CD4-positive, CD25-positive, alpha-beta regulatory T cell (primary cell): ENCODE results near the gene CCDC192. TPM values are rescaled to one million over a fixed set of nuclear protein-coding genes. Genes with fewer than 3 reads are reported as not detected.

Experiments
- ATAC-seq, 2 donors: fragments of 150-1000 bp; cut with Tn5 transposase; one replicate each; pipeline ENCODE4 v1.10.0; 2021; ENCODE audit warnings: low read depth in 2 of 2, moderate number of reproducible peaks in 2 of 2, moderate library complexity in 1 of 2
- DNase-seq, 3 donors: peaks; one replicate each; pipeline versions ENCODE4 v3.0.0 to v3.0.0-alpha.2; 2012 to 2022; ENCODE audit warnings: mixed read lengths in 1 of 3
- H3K27ac ChIP-seq: one replicate; pipeline ENCODE4 v1.7.0; 2013; ENCODE audit warnings: mild to moderate bottlenecking, low read length; ENCODE audit not compliant: insufficient read depth, poor library complexity, severe bottlenecking
- H3K27me3 ChIP-seq: one replicate; pipeline ENCODE4 v1.7.0; 2013; ENCODE audit warnings: low read length; ENCODE audit not compliant: control insufficient read depth, insufficient read depth
- H3K36me3 ChIP-seq: one replicate; pipeline ENCODE4 v1.7.0; 2013; ENCODE audit warnings: mild to moderate bottlenecking, low read length, moderate library complexity; ENCODE audit not compliant: control insufficient read depth, insufficient read depth
- H3K4me1 ChIP-seq: 2 replicates; pipeline ENCODE4 v1.7.0; 2013; ENCODE audit warnings: mild to moderate bottlenecking, low read length; ENCODE audit not compliant: insufficient read depth, control insufficient read depth, poor library complexity, severe bottlenecking
- H3K4me3 ChIP-seq: one replicate; pipeline ENCODE4 v1.7.0; 2013; ENCODE audit warnings: low read depth, mild to moderate bottlenecking, low read length, moderate library complexity
- H3K9me3 ChIP-seq, 2 experiments: 1 replicate in 1 of 2; 2 replicates in 1 of 2; pipeline ENCODE4 v1.7.0; 2013; ENCODE audit warnings: low read length in 2 of 2, mild to moderate bottlenecking in 1 of 2, moderate library complexity in 1 of 2; ENCODE audit not compliant: control insufficient read depth in 2 of 2
- H3K27ac Mint-ChIP-seq, 3 donors: one replicate each; pipeline ENCODE4 v1.8.0; 2020 to 2022; ENCODE audit warnings: mild to moderate bottlenecking in 3 of 3, mixed read lengths in 3 of 3, moderate library complexity in 2 of 3
- H3K27me3 Mint-ChIP-seq: one replicate; pipeline ENCODE4 v1.8.0; 2022; ENCODE audit warnings: mild to moderate bottlenecking, mixed read lengths
- H3K36me3 Mint-ChIP-seq: one replicate; pipeline ENCODE4 v1.8.0; 2020; ENCODE audit warnings: mixed read lengths
- H3K4me1 Mint-ChIP-seq, 4 donors: one replicate each; pipeline ENCODE4 v1.8.0; 2020 to 2022; ENCODE audit warnings: mixed read lengths in 4 of 4, mild to moderate bottlenecking in 1 of 4
- H3K4me3 Mint-ChIP-seq, 4 donors: one replicate each; pipeline ENCODE4 v1.8.0; 2020 to 2022; ENCODE audit warnings: mild to moderate bottlenecking in 4 of 4, mixed read lengths in 4 of 4, moderate library complexity in 3 of 4
- H3K9me3 Mint-ChIP-seq, 7 donors: one replicate each; pipeline ENCODE4 v1.8.0; 2020 to 2022; ENCODE audit warnings: mixed read lengths in 7 of 7, mild to moderate bottlenecking in 3 of 7, moderate library complexity in 2 of 7
- polyA plus RNA-seq, 4 donors: library from polyadenylated mRNA; unstranded; fragments of 300-500 nt; fragmentation: Illumina TruSeq; gene quantifications; one replicate each; pipeline ENCODE4 v1.2.3, GENCODE V29; 2021
- total RNA-seq: library from RNA; stranded (reverse); gene quantifications from one replicate; pipeline ENCODE4 v1.2.3, GENCODE V29; 2022

CCDC192 gene
- total and polyA plus RNA-seq, 5 donors from 2014 or later, result 0.37 TPM; not detected in 4

DNA sequence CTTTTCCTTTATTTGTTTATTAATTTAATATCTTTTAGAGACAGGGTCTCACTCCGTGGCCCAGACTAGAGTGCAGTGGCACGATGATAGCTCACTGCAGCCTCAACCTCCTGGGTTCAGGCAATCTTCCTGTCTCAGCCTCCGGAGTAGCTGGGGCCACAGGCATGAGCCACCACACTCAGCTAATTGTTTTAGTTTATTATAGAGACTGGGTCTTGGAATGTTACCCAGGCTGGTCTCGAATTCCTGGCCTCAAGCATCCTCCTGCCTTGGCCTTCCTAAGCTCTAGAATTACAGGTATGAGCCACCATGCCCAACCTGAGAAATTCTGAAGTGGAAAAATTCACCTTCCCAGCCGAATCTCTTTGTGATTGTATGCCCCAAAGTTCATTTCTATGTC, 240.9 kb downstream of the CCDC192 start:
- Mint-ChIP-seq H3K4me1 (peaks cover 0 to 4% (median 0%) of the 10 kb centered on the region in 4 donors), H3K36me3 (peaks cover 8% of the 10 kb centered on the region), H3K9me3 (no peaks in the 10 kb centered on the region), H3K4me3 (no peak overlapping the region), H3K27ac (no peak overlapping the region), H3K27me3 (peaks cover 5% of the 10 kb centered on the region)
- no peaks in the 10 kb centered on the region for H3K9me3 ChIP-seq
- ATAC-seq, result no peak
- H3K4me3 ChIP-seq, result no peak overlapping the region
- H3K27me3 ChIP-seq, result no peaks in the 10 kb centered on the region
- H3K27ac ChIP-seq, result no peak overlapping the region
- H3K36me3 ChIP-seq, result no peaks in the 10 kb centered on the region
- DNase-seq, result no peak
- no peaks in the 10 kb centered on the region for H3K4me1 ChIP-seq

DNA sequence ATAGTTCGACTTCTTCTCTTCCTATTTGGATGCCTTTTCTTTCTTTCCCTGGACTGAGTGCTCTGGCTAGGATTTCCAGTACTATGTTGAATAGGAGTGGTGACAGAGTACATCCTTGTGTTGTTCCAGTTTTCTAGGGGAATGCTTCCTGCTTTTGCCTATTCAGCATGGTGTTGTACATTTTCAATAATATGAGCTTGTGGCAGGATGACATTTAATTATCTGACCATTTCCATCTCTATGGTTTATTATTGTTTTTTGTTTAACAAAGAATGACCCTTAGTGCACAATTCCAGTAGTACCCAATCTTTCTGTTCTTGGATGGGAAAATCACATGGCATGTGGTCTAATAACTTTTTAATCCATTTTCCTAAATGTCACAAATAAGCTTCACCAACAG, 244.8 kb downstream of the CCDC192 start:
- Histone ChIP-seq H3K36me3 (peaks cover 5% of the 10 kb centered on the region), H3K4me1 (no peaks in the 10 kb centered on the region), H3K4me3 (no peak overlapping the region), H3K27ac (no peak overlapping the region), H3K27me3 (no peaks in the 10 kb centered on the region), H3K9me3 (no peaks in the 10 kb centered on the region)
- no peak overlapping the region for H3K27ac Mint-ChIP-seq
- H3K9me3 Mint-ChIP-seq, result peaks cover 0 to 1% (median 0%) of the 10 kb centered on the region in 7 donors
- no peak for ATAC-seq
- peaks cover 5% of the 10 kb centered on the region for H3K27me3 Mint-ChIP-seq
- no peak for DNase-seq
- H3K4me1 Mint-ChIP-seq, result peaks cover 0 to 7% (median 0%) of the 10 kb centered on the region in 4 donors
- H3K4me3 Mint-ChIP-seq, result peak overlapping the region in 1 of 4 donors; percentile 17
- H3K36me3 Mint-ChIP-seq, result peaks cover 22% of the 10 kb centered on the region

DNA sequence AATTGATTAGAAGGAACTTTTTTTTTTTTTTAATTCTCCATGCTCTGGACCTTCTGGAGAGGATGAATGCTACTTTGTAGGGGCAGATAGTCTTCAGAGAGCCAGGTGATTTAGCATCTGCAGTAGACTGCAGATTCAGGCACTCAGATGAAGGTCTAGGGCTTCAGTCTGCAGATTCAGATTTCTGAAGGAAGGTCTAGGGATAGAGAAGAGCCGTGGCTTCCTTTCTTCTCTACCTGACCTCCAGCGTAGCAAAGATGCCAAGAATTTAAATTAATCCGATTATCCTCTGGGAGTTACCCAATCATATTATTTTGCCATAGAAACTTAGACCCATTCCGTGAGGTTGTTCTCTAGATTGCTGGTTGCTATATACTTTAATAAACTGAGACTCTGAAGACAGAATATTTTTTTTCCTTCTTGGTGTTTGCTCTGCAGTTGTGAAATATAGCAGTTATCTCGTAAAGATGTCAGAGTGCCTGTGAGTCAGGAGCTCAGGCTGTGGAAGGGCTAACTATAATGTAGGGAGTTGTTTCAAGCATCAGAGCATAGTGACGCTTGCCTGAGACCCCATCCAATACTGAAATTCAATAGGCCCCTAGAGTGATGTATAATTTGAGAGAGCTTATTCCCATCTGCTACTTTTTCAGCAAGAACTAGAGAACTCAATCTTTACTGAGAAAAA, 247.7 kb downstream of the CCDC192 start:
- no peak overlapping the region for H3K4me3 ChIP-seq
- H3K9me3 Mint-ChIP-seq, result peaks cover 0 to 3% (median 0%) of the 10 kb centered on the region in 7 donors
- H3K27me3 ChIP-seq, result no peaks in the 10 kb centered on the region
- no peak overlapping the region for H3K27ac Mint-ChIP-seq
- H3K4me1 ChIP-seq, result no peaks in the 10 kb centered on the region
- ATAC-seq (no peak), DNase-seq (no peak)
- no peak overlapping the region for H3K27ac ChIP-seq
- no peak overlapping the region for H3K4me3 Mint-ChIP-seq
- H3K36me3 ChIP-seq, result peaks cover 5% of the 10 kb centered on the region
- peaks cover 5% of the 10 kb centered on the region for H3K27me3 Mint-ChIP-seq
- H3K9me3 ChIP-seq, result no peaks in the 10 kb centered on the region
- H3K36me3 Mint-ChIP-seq, result peaks cover 23% of the 10 kb centered on the region
- peaks cover 0 to 4% (median 0%) of the 10 kb centered on the region in 4 donors for H3K4me1 Mint-ChIP-seq

GRCh38 chr5:127951791-127952190, 248.6 kb downstream of the CCDC192 start:
- Mint-ChIP-seq H3K27ac (no peak overlapping the region), H3K9me3 (peaks cover 0 to 3% (median 0%) of the 10 kb centered on the region in 7 donors), H3K36me3 (peaks cover 27% of the 10 kb centered on the region), H3K4me3 (no peak overlapping the region), H3K27me3 (peaks cover 5% of the 10 kb centered on the region), H3K4me1 (peaks cover 0 to 2% (median 0%) of the 10 kb centered on the region in 4 donors)
- H3K9me3 ChIP-seq, result no peaks in the 10 kb centered on the region
- H3K4me3 ChIP-seq, result no peak overlapping the region
- no peak overlapping the region for H3K27ac ChIP-seq
- no peaks in the 10 kb centered on the region for H3K4me1 ChIP-seq
- ATAC-seq (no peak), DNase-seq (no peak)
- H3K36me3 ChIP-seq, result peaks cover 5% of the 10 kb centered on the region
- no peaks in the 10 kb centered on the region for H3K27me3 ChIP-seq

- peaks cover 5 to 17% (median 6%) of the 10 kb centered on the region in 4 donors for H3K4me1 Mint-ChIP-seq
- H3K4me3 Mint-ChIP-seq, result no peak overlapping the region
- H3K9me3 Mint-ChIP-seq, result peaks cover 0 to 2% (median 0%) of the 10 kb centered on the region in 7 donors
- Histone ChIP-seq H3K9me3 (no peaks in the 10 kb centered on the region), H3K4me1 (no peaks in the 10 kb centered on the region), H3K4me3 (no peak overlapping the region), H3K36me3 (no peaks in the 10 kb centered on the region), H3K27ac (no peak overlapping the region), H3K27me3 (no peaks in the 10 kb centered on the region)
- ATAC-seq (no peak), DNase-seq (no peak)
- no peaks in the 10 kb centered on the region for H3K27me3 Mint-ChIP-seq
- H3K27ac Mint-ChIP-seq, result no peak overlapping the region
- peaks cover 10% of the 10 kb centered on the region for H3K36me3 Mint-ChIP-seq
Observed at GRCh38 chr5:127957183-127957582, 254.0 kb downstream of the CCDC192 start.

- H3K27ac ChIP-seq, result no peak overlapping the region
- no peaks in the 10 kb centered on the region for H3K27me3 ChIP-seq
- no peaks in the 10 kb centered on the region for H3K4me1 ChIP-seq
- Mint-ChIP-seq H3K4me3 (no peak overlapping the region), H3K36me3 (peaks cover 9% of the 10 kb centered on the region), H3K27me3 (no peaks in the 10 kb centered on the region), H3K27ac (no peak overlapping the region), H3K9me3 (peaks cover 0 to 2% (median 0%) of the 10 kb centered on the region in 7 donors), H3K4me1 (peaks cover 5 to 17% (median 6%) of the 10 kb centered on the region in 4 donors)
- no peak for ATAC-seq
- DNase-seq, result no peak
- no peaks in the 10 kb centered on the region for H3K9me3 ChIP-seq
- H3K36me3 ChIP-seq, result no peaks in the 10 kb centered on the region
- H3K4me3 ChIP-seq, result no peak overlapping the region
Observed at GRCh38 chr5:127957701-127958239, 254.6 kb downstream of the CCDC192 start.

- Mint-ChIP-seq H3K4me3 (no peak overlapping the region), H3K27ac (no peak overlapping the region), H3K27me3 (no peaks in the 10 kb centered on the region), H3K9me3 (peaks cover 0 to 2% (median 0%) of the 10 kb centered on the region in 7 donors), H3K36me3 (peaks cover 9% of the 10 kb centered on the region), H3K4me1 (peaks cover 5 to 17% (median 6%) of the 10 kb centered on the region in 4 donors)
- Histone ChIP-seq H3K4me1 (no peaks in the 10 kb centered on the region), H3K4me3 (no peak overlapping the region), H3K27me3 (no peaks in the 10 kb centered on the region), H3K27ac (no peak overlapping the region), H3K9me3 (no peaks in the 10 kb centered on the region), H3K36me3 (no peaks in the 10 kb centered on the region)
- no peak for ATAC-seq
- DNase-seq, result no peak
Observed at GRCh38 chr5:127958421-127959011, 255.3 kb downstream of the CCDC192 start.
